HCT116 (cell line): ENCODE results near the gene IQCK. TPM values are rescaled to one million over a fixed set of nuclear protein-coding genes. Genes with fewer than 3 reads are reported as not detected.

Experiments used
- ATAC-seq: fragments of 200-7000 bp; cut with Tn5 transposase; 2 replicates; pipeline ENCODE4 v1.9.1; 2020; ENCODE audit warnings: mild to moderate bottlenecking, moderate library complexity
- BruUV-seq: library from RNA; stranded (reverse); fragments of 400-500 nt; replicated peaks from 2 replicates; lab custom pipeline; 2021; lab: Mats Ljungman, UMichigan
- CTCF ChIA-PET: fragments of 300-600 bp; sonication (Branson Sonifier 250); formaldehyde crosslinking; loops from one replicate; lab custom pipeline; 2021; ENCODE audit warnings: antibody characterized with exemption; lab: Charles Lee
- POLR2A ChIA-PET: fragments of 300-600, 350-600 bp; sonication (Branson Sonifier 250); formaldehyde crosslinking; loops from one replicate; lab custom pipeline; 2021; ENCODE audit warnings: antibody characterized with exemption; lab: Charles Lee
- RAD21 ChIA-PET, 2 experiments: fragments of 300-600 bp; sonication (Branson Sonifier 250); formaldehyde crosslinking; loops; one replicate each; lab custom pipeline; 2023; ENCODE audit warnings: low total read pairs in 2 of 2; ENCODE audit not compliant: uncharacterized antibody in 2 of 2, unreplicated experiment in 2 of 2, low non-redundant PET in 1 of 2; lab: Charles Lee
- DNase-seq: peaks from one replicate; pipeline ENCODE4 v3.0.0-alpha.2; 2010; ENCODE audit warnings: low read depth, low spot score
- H2AFZ ChIP-seq: fragments of 200-600 bp; shearing (Covaris generic), sonication (generic); 2 replicates; pipeline ENCODE4 v1.6.1; 2017; ENCODE audit warnings: low read depth, mixed run types, mixed read lengths, antibody characterized with exemption, low read length; ENCODE audit not compliant: poor library complexity, severe bottlenecking
- H3K27ac ChIP-seq: 2 replicates; pipeline ENCODE4 v1.5.1; 2012; ENCODE audit warnings: low read depth, low read length
- H3K27me3 ChIP-seq: fragments of 200-600 bp; sonication (generic); 2 replicates; pipeline ENCODE4 v1.6.1; 2016; ENCODE audit warnings: mixed run types, low read length, mixed read lengths; ENCODE audit not compliant: insufficient read depth
- H3K36me3 ChIP-seq, 2 experiments: fragments of 200-500 bp in 1 of 2; fragments of 200-600 bp in 1 of 2; sonication (Bioruptor generic) in 1 of 2; sonication (generic) in 1 of 2; 2 replicates each; pipeline versions ENCODE4 v1.5.1 to v1.6.1; 2014 to 2016; ENCODE audit warnings: low read length in 2 of 2, inconsistent platforms in 1 of 2, mixed read lengths in 1 of 2, mixed run types in 1 of 2; ENCODE audit not compliant: insufficient read depth in 2 of 2, control insufficient read depth in 1 of 2
- H3K4me1 ChIP-seq, 2 experiments: fragments of 200-600 bp in 1 of 2; sonication (generic) in 1 of 2; 2 replicates each; pipeline versions ENCODE4 v1.5.1 to v1.6.1; 2012 to 2017; ENCODE audit warnings: low read length in 2 of 2, inconsistent platforms in 1 of 2, mild to moderate bottlenecking in 1 of 2, mixed read lengths in 1 of 2, mixed run types in 1 of 2, moderate library complexity in 1 of 2; ENCODE audit not compliant: insufficient read depth in 2 of 2, control insufficient read depth in 1 of 2
- H3K4me2 ChIP-seq: fragments of 200-600 bp; sonication (generic); 2 replicates; pipeline ENCODE4 v1.6.1; 2017; ENCODE audit warnings: mixed run types, low read length, mixed read lengths
- H3K4me3 ChIP-seq, 2 experiments: fragments of 200-600 bp in 1 of 2; sonication (generic) in 1 of 2; replicated peaks in 1 of 2; 2 replicates each; pipeline ENCODE4 v1.5.1; 2011 to 2016; ENCODE audit warnings: low read length in 2 of 2, control low read depth in 1 of 2, low read depth in 1 of 2, mild to moderate bottlenecking in 1 of 2, mixed read lengths in 1 of 2, mixed run types in 1 of 2
- H3K79me2 ChIP-seq: fragments of 200-600 bp; sonication (generic); 2 replicates; pipeline ENCODE4 v1.6.1; 2017; ENCODE audit warnings: mild to moderate bottlenecking, mixed run types, low read length, moderate library complexity, mixed read lengths; ENCODE audit not compliant: insufficient read depth
- H3K9ac ChIP-seq: fragments of 200-600 bp; sonication (generic); 2 replicates; pipeline ENCODE4 v1.6.1; 2016; ENCODE audit warnings: low read length, mixed read lengths
- H3K9me2 ChIP-seq: fragments of 200-600 bp; sonication (generic), shearing (Covaris generic); 2 replicates; pipeline ENCODE4 v1.6.1; 2017; ENCODE audit warnings: mixed run types, mild to moderate bottlenecking, moderate library complexity; ENCODE audit not compliant: insufficient read depth
- H3K9me3 ChIP-seq, 2 experiments: fragments of 200-500 bp in 1 of 2; fragments of 200-600 bp in 1 of 2; sonication (Bioruptor generic) in 1 of 2; sonication (generic) in 1 of 2; 2 replicates each; pipeline ENCODE4 v1.6.1; 2014 to 2017; ENCODE audit warnings: low read length in 2 of 2, mixed read lengths in 2 of 2, inconsistent platforms in 1 of 2, low read depth in 1 of 2, mild to moderate bottlenecking in 1 of 2, mixed run types in 1 of 2, moderate library complexity in 1 of 2; ENCODE audit not compliant: control insufficient read depth in 1 of 2, insufficient read depth in 1 of 2
- H4K20me1 ChIP-seq: fragments of 200-600 bp; sonication (generic), shearing (Covaris generic); 2 replicates; pipeline ENCODE4 v1.6.1; 2017; ENCODE audit warnings: mixed run types, mild to moderate bottlenecking, moderate library complexity; ENCODE audit not compliant: insufficient read depth
- ATF3 ChIP-seq: IDR thresholded peaks from 2 replicates; pipeline ENCODE4 v1.6.1; 2012
- CTCF ChIP-seq, 3 experiments: fragments of 200-600 bp in 1 of 3; sonication (generic) in 1 of 3; IDR thresholded peaks in 2 of 3; conservative IDR thresholded peaks in 1 of 3; 2 replicates each; pipeline ENCODE4 v1.5.1; 2012 to 2017; ENCODE audit warnings: low read depth in 2 of 3, low read length in 2 of 3, antibody characterized with exemption in 1 of 3, borderline replicate concordance in 1 of 3, control low read depth in 1 of 3, mild to moderate bottlenecking in 1 of 3, mixed read lengths in 1 of 3, mixed run types in 1 of 3, moderate library complexity in 1 of 3; ENCODE audit not compliant: insufficient read depth in 1 of 3
- EGR1 ChIP-seq: IDR thresholded peaks from 2 replicates; pipeline ENCODE4 v1.6.1; 2012; ENCODE audit warnings: low read depth
- ELF1 ChIP-seq: IDR thresholded peaks from 2 replicates; pipeline ENCODE4 v1.6.1; 2012; ENCODE audit warnings: low read depth, borderline replicate concordance
- EZH2 ChIP-seq: fragments of 200-600 bp; sonication (generic); IDR thresholded peaks from 2 replicates; pipeline ENCODE4 v1.6.1; 2017; ENCODE audit warnings: antibody characterized with exemption, mixed run types
- EZH2phosphoT487 ChIP-seq: fragments of 200-600 bp; IDR thresholded peaks from 2 replicates; pipeline ENCODE4 v1.6.1; 2018; ENCODE audit warnings: antibody characterized with exemption, borderline replicate concordance
- FOSL1 ChIP-seq: IDR thresholded peaks from 2 replicates; pipeline ENCODE4 v1.6.1; 2012; ENCODE audit warnings: low read depth
- JUND ChIP-seq: IDR thresholded peaks from 2 replicates; pipeline ENCODE4 v1.6.1; 2012
- POLR2A ChIP-seq: IDR thresholded peaks from 2 replicates; pipeline ENCODE4 v1.7.0; 2011; ENCODE audit warnings: borderline replicate concordance; ENCODE audit not compliant: insufficient read depth, insufficient read length; ENCODE audit errors: extremely low read depth
- REST ChIP-seq: IDR thresholded peaks from 2 replicates; pipeline ENCODE4 v1.6.1; 2012; ENCODE audit warnings: low read depth
- YY1 ChIP-seq: IDR thresholded peaks from 2 replicates; pipeline ENCODE4 v1.6.1; 2011; ENCODE audit warnings: low read length, low read depth, moderate library complexity, mild to moderate bottlenecking; ENCODE audit not compliant: insufficient replicate concordance; ENCODE audit errors: extremely low read depth
- ZBTB33 ChIP-seq: IDR thresholded peaks from 2 replicates; pipeline ENCODE4 v1.6.1; 2011; ENCODE audit warnings: mild to moderate bottlenecking, low read length, moderate library complexity; ENCODE audit not compliant: insufficient replicate concordance; ENCODE audit errors: extremely low read depth
- intact Hi-C: fragments of 100-400 bp; cut with micrococcal nuclease; formaldehyde crosslinking; loops from 2 replicates; pipeline ENCODE4 v1.10.0; 2022
- total RNA-seq: library from RNA; stranded (reverse); gene quantifications from one replicate; pipeline ENCODE4 v1.2.1, GENCODE V29; 2021; ENCODE audit not compliant: unreplicated experiment

Gene IQCK
- total RNA-seq, 1 experiment from 2014 or later: 11.8 TPM

- ChIA-PET CTCF (no interaction called here), RAD21 (no interaction called here), POLR2A (no interaction called here)
- TF ChIP-seq JUND (no peak), EGR1 (no peak), ELF1 (no peak), EZH2 (no peak), FOSL1 (no peak), REST (no peak), ATF3 (no peak), ZBTB33 (no peak), EZH2phosphoT487 (no peak), YY1 (no peak), POLR2A (no peak), CTCF (IDR thresholded peaks at IDR 0.05 in 2 of 3, conservative IDR thresholded peaks at IDR 0.05 in 1 of 3; ENCODE audit: borderline replicate concordance in 1 of 3, insufficient read depth in 1 of 3, low read depth in 2 of 3, low read length in 2 of 3) (no peak)
- BruUV-seq: no TSS peak
- H3K36me3 ChIP-seq: peaks cover 4 to 19% of the 10 kb centered on the region in 2 experiments; a peak in 2 of 4 replicates
- no peak overlapping the region for H3K27ac ChIP-seq
- intact Hi-C loops: no loop called here
- no peak overlapping the region for H3K4me2 ChIP-seq
- peaks cover 12% of the 10 kb centered on the region in 2 experiments for H3K4me1 ChIP-seq
- DNase-seq (no peak), ATAC-seq (no peak)
- no peak overlapping the region for H3K9ac ChIP-seq
- no peak overlapping the region for H2AFZ ChIP-seq
- no peaks in the 10 kb centered on the region for H3K9me2 ChIP-seq
- no peaks in the 10 kb centered on the region for H4K20me1 ChIP-seq
- H3K79me2 ChIP-seq: peaks cover 5% of the 10 kb centered on the region; the same call in 1 of the 2 replicates
- H3K27me3 ChIP-seq: no peaks in the 10 kb centered on the region
- no peak overlapping the region for H3K4me3 ChIP-seq
- no peaks in the 10 kb centered on the region for H3K9me3 ChIP-seq
Measured at GRCh38 chr16:19697756-19698318, 20.2 kb upstream of the IQCK start.
